Measurements from ENCODE around the gene RPL22L1. TPM values are rescaled to one million over a fixed set of nuclear protein-coding genes. Genes with fewer than 3 reads are reported as not detected.
"Not testable (repeated sequence)": the region's sequence is repeated elsewhere in the genome, so short reads cannot be mapped to it uniquely, and the experiment has no call there.

The RPL22L1 gene
- total and polyA plus RNA-seq, 7 donors: 69.6 to 148 (median 97.0) TPM

DNA sequence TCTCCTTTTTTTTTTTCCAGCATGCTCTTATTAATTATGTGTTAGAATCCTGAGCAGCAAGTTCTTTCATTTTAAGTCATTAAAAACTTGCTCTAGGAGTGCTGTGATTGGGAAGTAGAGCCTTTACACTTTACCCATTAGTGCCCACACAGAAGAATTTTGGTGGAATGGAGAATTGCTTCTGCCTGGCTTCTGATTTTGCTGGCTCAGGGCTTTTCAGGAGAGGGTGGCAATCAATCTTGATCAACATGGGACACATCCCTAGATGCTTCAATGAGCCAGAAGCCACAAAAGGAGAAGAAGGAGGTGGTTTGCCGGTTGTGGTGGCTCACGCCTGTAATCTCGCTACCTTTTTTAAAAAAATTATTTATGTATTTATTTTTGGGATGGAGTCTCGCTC lies 39.4 kb downstream of the RPL22L1 start:
- TF ChIP-seq CTCF (IDR thresholded peaks at IDR 0.05): no peak
- TF ChIP-seq EP300 (IDR thresholded peaks at IDR 0.05): no peak
- no peak for TF ChIP-seq POLR2A (IDR thresholded peaks at IDR 0.05)
- no peak for TF ChIP-seq POLR2AphosphoS5 (IDR thresholded peaks at IDR 0.05)

GRCh38 chr3:170829546-170830272 lies 40.3 kb downstream of the RPL22L1 start:
- H3K9me3 ChIP-seq: no peaks in the 10 kb centered on the region
- intact Hi-C loops (cut with DNase I): no loop called here
- no peaks in the 10 kb centered on the region for H3K4me1 ChIP-seq
- H3K36me3 ChIP-seq: no peaks in the 10 kb centered on the region
- no peak overlapping the region for H3K4me3 ChIP-seq
- DNase-seq: no peak
- no peak overlapping the region for H3K27ac ChIP-seq
- H3K27me3 ChIP-seq: peaks cover 0 to 3% (median 0%) of the 10 kb centered on the region in 3 donors
- TF ChIP-seq CTCF (IDR thresholded peaks at IDR 0.05) (no peak), EP300 (IDR thresholded peaks at IDR 0.05) (no peak), POLR2A (IDR thresholded peaks at IDR 0.05) (no peak), POLR2AphosphoS5 (IDR thresholded peaks at IDR 0.05) (no peak)
- WGBS, 2 donors: 60 to 73% methylated on average over 9 of the region's 9 CpGs

More for the DNA sequence above, 39.4 kb downstream of the RPL22L1 start:
- Histone ChIP-seq H3K4me3 (no peak overlapping the region), H3K27ac (no peak overlapping the region), H3K9me3 (no peaks in the 10 kb centered on the region), H3K27me3 (peaks cover 0 to 3% (median 0%) of the 10 kb centered on the region in 3 donors), H3K4me1 (no peaks in the 10 kb centered on the region), H3K36me3 (no peaks in the 10 kb centered on the region)
- DNase-seq: no peak
- 94 to 98% methylated on average over 4 of the region's 4 CpGs for WGBS, 2 donors
- intact Hi-C loops (cut with DNase I): no loop called here

DNA sequence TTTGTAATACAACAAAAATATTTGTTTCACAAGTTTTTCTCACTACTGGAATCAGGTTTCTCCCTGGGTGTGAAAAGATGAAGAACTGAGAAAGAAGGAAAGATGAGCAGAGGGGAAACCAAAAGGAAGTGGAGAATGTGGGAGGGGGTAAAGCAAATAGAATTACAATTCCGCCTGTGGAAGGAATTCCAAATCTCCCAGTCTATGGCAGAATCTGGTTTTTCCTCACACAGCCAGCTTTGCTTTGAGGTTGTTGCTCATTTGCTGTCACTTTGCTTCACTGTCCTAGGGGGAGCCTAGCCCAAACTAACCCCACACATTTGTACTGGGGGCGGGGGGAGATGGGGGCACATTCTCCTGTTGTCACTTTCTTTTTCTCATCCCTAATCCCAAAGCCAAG lies 43.9 kb downstream of the RPL22L1 start:
- H3K9me3 ChIP-seq: no peaks in the 10 kb centered on the region
- intact Hi-C loops (cut with DNase I): no loop called here
- WGBS, 2 donors: 81 to 88% methylated on average over 2 of the region's 2 CpGs
- no peak for TF ChIP-seq EP300 (IDR thresholded peaks at IDR 0.05)
- TF ChIP-seq POLR2AphosphoS5 (IDR thresholded peaks at IDR 0.05): no peak
- no peak for DNase-seq
- H3K27ac ChIP-seq: no peak overlapping the region
- H3K27me3 ChIP-seq: no peaks in the 10 kb centered on the region
- no peak overlapping the region for H3K4me3 ChIP-seq
- no peaks in the 10 kb centered on the region for H3K36me3 ChIP-seq
- H3K4me1 ChIP-seq: no peaks in the 10 kb centered on the region

GRCh38 chr3:170823562-170823961 lies 46.4 kb downstream of the RPL22L1 start:
- H3K9me3 ChIP-seq; H3K4me1 ChIP-seq; H3K27ac ChIP-seq; H3K4me3 ChIP-seq; H3K27me3 ChIP-seq; DNase-seq; intact Hi-C loops (cut with DNase I); H3K36me3 ChIP-seq: not testable (repeated sequence)
- 56 to 77% methylated on average over 2 of the region's 2 CpGs for WGBS, 2 donors

GRCh38 chr3:170818325-170818724 lies 51.7 kb downstream of the RPL22L1 start:
- H3K27ac ChIP-seq; H3K4me3 ChIP-seq; H3K9me3 ChIP-seq; intact Hi-C loops (cut with DNase I); H3K36me3 ChIP-seq; H3K4me1 ChIP-seq; DNase-seq; H3K27me3 ChIP-seq: not testable (repeated sequence)
- WGBS, 2 donors: 67 to 100% methylated on average over 1 of the region's 1 CpG

DNA sequence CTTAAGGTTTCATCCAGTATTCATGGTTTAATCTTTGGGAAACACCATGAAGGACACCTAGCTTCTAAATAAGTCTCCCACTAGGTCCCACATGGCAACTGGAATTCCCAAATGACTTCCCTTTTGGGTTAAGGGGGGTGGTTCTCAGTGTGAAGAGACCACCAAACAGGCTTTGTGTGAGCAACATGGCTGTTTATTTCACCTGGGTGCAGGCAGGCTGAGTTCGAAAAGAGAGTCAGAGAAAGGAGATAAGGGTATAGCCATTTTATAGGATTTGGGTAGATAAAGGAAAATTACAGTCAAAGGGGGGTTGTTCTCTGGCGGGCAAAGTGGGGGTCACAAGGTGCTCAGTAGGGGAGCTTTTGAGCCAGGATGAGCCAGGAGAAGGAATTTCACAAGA lies 52.5 kb downstream of the RPL22L1 start:
- DNase-seq; H3K4me3 ChIP-seq; H3K9me3 ChIP-seq; H3K36me3 ChIP-seq; H3K27me3 ChIP-seq; H3K4me1 ChIP-seq; intact Hi-C loops (cut with DNase I); H3K27ac ChIP-seq: not testable (repeated sequence)
- 85 to 88% methylated on average over 2 of the region's 2 CpGs for WGBS, 2 donors

DNA sequence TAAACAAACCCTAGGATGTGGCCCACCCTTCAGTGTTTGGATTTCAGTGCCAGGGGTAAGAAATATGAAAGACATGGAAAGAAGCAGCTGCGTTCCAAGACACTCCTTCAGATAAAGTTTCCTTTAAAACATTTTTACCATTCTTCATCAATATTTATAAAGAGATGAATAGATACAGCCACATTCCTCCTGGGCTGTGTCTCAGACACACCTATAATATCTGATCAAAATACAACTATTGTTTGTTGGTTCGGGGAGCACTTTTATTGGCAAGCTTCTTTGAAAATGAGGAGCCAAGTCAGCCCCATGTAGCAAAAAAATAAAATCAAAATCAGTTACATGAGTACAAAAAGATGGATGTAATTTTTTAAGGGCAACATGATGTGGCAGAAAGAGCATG lies 53.2 kb downstream of the RPL22L1 start:
- no peaks in the 10 kb centered on the region for H3K9me3 ChIP-seq
- no peak for TF ChIP-seq EP300 (IDR thresholded peaks at IDR 0.05)
- no peak for TF ChIP-seq POLR2AphosphoS5 (IDR thresholded peaks at IDR 0.05)
- TF ChIP-seq POLR2A (IDR thresholded peaks at IDR 0.05): no peak
- no peak for TF ChIP-seq CTCF (IDR thresholded peaks at IDR 0.05)
- WGBS, 2 donors: 78 to 89% methylated on average over 2 of the region's 2 CpGs
- H3K4me3 ChIP-seq: no peak overlapping the region
- no peaks in the 10 kb centered on the region for H3K27me3 ChIP-seq
- DNase-seq: no peak
- peaks cover 0 to 11% (median 0%) of the 10 kb centered on the region in 4 donors for H3K4me1 ChIP-seq
- intact Hi-C loops (cut with DNase I): no loop called here
- H3K36me3 ChIP-seq: no peaks in the 10 kb centered on the region
- no peak overlapping the region for H3K27ac ChIP-seq

Data from sigmoid colon (tissue), 7 donors.